Lung (tissue), 12 donors: ENCODE measurements around the gene INVS. TPM values are rescaled to one million over a fixed set of nuclear protein-coding genes. Genes with fewer than 3 reads are reported as not detected.

Experiments
- ATAC-seq: fragments of 200-7000 bp; cut with Tn5 transposase; one replicate; pipeline ENCODE4 v1.9.1; 2020; ENCODE audit warnings: moderate number of reproducible peaks; ENCODE audit not compliant: insufficient read depth, low FRiP score
- DNase-seq, 3 donors: peaks; one replicate each; pipeline ENCODE4 v3.0.0-alpha.2; 2013 to 2017
- H3K27ac ChIP-seq, 2 donors: one replicate each; pipeline ENCODE4 v1.5.1; 2013; ENCODE audit warnings: mild to moderate bottlenecking in 2 of 2, moderate library complexity in 2 of 2, control low read depth in 1 of 2, inconsistent platforms in 1 of 2, low read depth in 1 of 2, low read length in 1 of 2
- H3K27me3 ChIP-seq, 3 donors: one replicate each; pipeline ENCODE4 v1.5.1; 2013; ENCODE audit warnings: low read length in 2 of 3; ENCODE audit not compliant: control insufficient read depth in 3 of 3, insufficient read depth in 3 of 3
- H3K36me3 ChIP-seq, 4 donors: one replicate each; pipeline ENCODE4 v1.5.1; 2013; ENCODE audit warnings: low read length in 4 of 4, mild to moderate bottlenecking in 1 of 4, moderate library complexity in 1 of 4; ENCODE audit not compliant: control insufficient read depth in 4 of 4, insufficient read depth in 4 of 4
- H3K4me1 ChIP-seq, 5 donors: one replicate each; pipeline ENCODE4 v1.5.1; 2013; ENCODE audit warnings: low read length in 5 of 5, mild to moderate bottlenecking in 2 of 5, moderate library complexity in 1 of 5; ENCODE audit not compliant: control insufficient read depth in 5 of 5, insufficient read depth in 5 of 5
- H3K4me3 ChIP-seq: one replicate; pipeline ENCODE4 v1.5.1; 2013; ENCODE audit warnings: mild to moderate bottlenecking, control low read depth, moderate library complexity
- H3K9ac ChIP-seq, 2 donors: one replicate each; pipeline ENCODE4 v1.5.1; 2013; ENCODE audit warnings: low read length in 2 of 2, control low read depth in 1 of 2; ENCODE audit not compliant: insufficient read depth in 1 of 2
- H3K9me3 ChIP-seq, 4 donors: one replicate each; pipeline ENCODE4 v1.5.1; 2013; ENCODE audit warnings: low read length in 3 of 4, mild to moderate bottlenecking in 1 of 4, moderate library complexity in 1 of 4; ENCODE audit not compliant: control insufficient read depth in 4 of 4, insufficient read depth in 3 of 4
- CTCF ChIP-seq: IDR thresholded peaks from 2 replicates; pipeline ENCODE4 v1.5.1; 2012; ENCODE audit warnings: mild to moderate bottlenecking; ENCODE audit errors: control extremely low read depth, extremely low read depth
- WGBS, 2 donors: extraction: QIAGEN DNeasy Blood & Tissue Kit; methylation state at CpG; one replicate each; pipeline ENCODE4 v1.1.7; 2013; 5-methylcytosine and 5-hydroxymethylcytosine counted together
- polyA plus RNA-seq, 2 donors: library from polyadenylated mRNA; stranded (reverse); fragments of 200-250 nt; gene quantifications; one replicate each; pipeline ENCODE4 v1.2.1, GENCODE V29; 2013
- total RNA-seq, 2 donors: library from RNA; depleted of rRNA in 1 of 2; stranded (reverse); fragments of >200 nt in 1 of 2; gene quantifications; one replicate each; pipeline ENCODE4 v1.2.1, GENCODE V29; 2014 to 2021
- donor health status: control.
- donor health status: control.
- donor health status: Bipolar disorder and iron deficiency.
- donor health status: healthy.
- donor health status: DM: yes; HTN: yes; CAD: no.

The INVS gene
- total and polyA plus RNA-seq, 4 donors = 3.4 to 52.1 (median 12.5) TPM

DNA sequence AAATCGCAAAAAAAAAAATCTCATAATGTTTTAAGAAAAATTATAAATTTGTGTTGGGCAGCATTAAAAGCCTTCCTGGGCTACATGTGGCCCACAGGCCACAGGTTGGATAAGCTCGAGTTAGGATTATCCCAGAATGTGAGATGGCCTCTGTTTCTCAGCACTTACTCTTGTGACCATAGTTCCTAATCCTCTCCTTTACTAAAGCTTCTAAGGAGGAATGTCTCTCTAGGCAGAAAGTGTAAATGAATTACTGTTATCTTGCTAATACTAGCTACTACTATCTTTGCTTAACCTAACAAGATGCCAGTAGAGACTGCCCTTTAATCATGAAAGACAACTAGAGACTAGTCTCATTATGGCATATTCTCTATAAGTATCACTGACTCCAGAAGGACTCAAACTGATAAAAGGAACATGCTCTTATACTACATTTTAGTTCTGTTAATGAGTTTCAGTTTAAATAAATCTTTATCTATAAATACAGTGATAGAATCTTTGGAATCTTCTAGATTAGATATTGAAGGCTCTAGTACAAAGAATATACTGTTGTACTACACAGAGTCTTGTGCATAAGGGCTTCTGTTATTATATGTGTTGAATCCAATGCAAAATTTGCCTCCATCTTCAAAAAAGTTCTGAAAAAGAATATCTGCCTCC, 13.8 kb downstream of the INVS start:
- H3K27ac ChIP-seq = no peak overlapping the region
- no peak overlapping the region for H3K4me3 ChIP-seq
- peaks cover 0 to 13% (median 4%) of the 10 kb centered on the region in 4 donors for H3K36me3 ChIP-seq
- no peaks in the 10 kb centered on the region for H3K9me3 ChIP-seq
- WGBS, 2 donors = 94 to 96% methylated on average over 2 of the region's 2 CpGs
- no peak for ATAC-seq
- DNase-seq = no peak
- H3K9ac ChIP-seq = no peak overlapping the region
- TF ChIP-seq CTCF = no peak
- no peaks in the 10 kb centered on the region for H3K27me3 ChIP-seq
- H3K4me1 ChIP-seq = peaks cover 0 to 16% (median 2%) of the 10 kb centered on the region in 5 donors

- no peak for ATAC-seq
- no peak for TF ChIP-seq CTCF
- 97 to 98% methylated on average over 25 of the region's 25 CpGs for WGBS, 2 donors
These were observed 18.3 kb downstream of the INVS start for GRCh38 chr9:100117316-100117715.

DNA sequence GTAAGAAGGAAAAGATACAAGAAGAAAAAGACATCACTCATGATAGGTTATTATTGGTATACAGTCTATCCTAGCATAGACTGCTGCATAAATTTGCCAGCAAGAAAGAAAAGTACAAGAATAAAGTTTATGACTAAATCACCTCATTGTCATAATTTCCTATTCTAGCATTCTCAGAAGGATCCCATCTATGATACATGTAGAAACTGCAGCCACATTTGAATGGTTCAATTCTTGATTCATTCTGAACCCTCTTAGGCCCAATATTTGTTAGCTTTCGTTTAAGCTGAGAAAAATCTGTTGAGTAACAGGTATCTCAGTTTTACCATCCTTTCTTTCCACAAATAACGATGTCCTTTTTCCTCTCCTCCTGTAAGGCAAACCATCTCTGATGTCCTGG, 21.2 kb downstream of the INVS start:
- Histone ChIP-seq H3K9ac (no peak overlapping the region), H3K9me3 (peaks cover 0 to 2% (median 0%) of the 10 kb centered on the region in 4 donors), H3K4me1 (no peaks in the 10 kb centered on the region), H3K27ac (no peak overlapping the region), H3K4me3 (no peak overlapping the region), H3K27me3 (no peaks in the 10 kb centered on the region), H3K36me3 (peaks cover 0 to 10% (median 1%) of the 10 kb centered on the region in 4 donors)
- DNase-seq = no peak
- 92 to 96% methylated on average over 2 of the region's 2 CpGs for WGBS, 2 donors
- TF ChIP-seq CTCF = no peak
- ATAC-seq = no peak

More at GRCh38 chr9:100117316-100117715, 18.3 kb downstream of the INVS start:
- H3K27me3 ChIP-seq = no peaks in the 10 kb centered on the region
- no peak overlapping the region for H3K4me3 ChIP-seq
- no peak for DNase-seq
- H3K36me3 ChIP-seq = peaks cover 0 to 14% (median 5%) of the 10 kb centered on the region in 4 donors
- H3K9ac ChIP-seq = no peak overlapping the region
- H3K4me1 ChIP-seq = no peaks in the 10 kb centered on the region
- H3K27ac ChIP-seq = no peak overlapping the region
- H3K9me3 ChIP-seq = peaks cover 0 to 2% (median 0%) of the 10 kb centered on the region in 4 donors
